ENCODE measurements around the gene PCSK4.
"Not testable (repeated sequence)": the region's sequence is repeated elsewhere in the genome, so short reads cannot be mapped to it uniquely, and the experiment has no call there.

Gene PCSK4

DNA sequence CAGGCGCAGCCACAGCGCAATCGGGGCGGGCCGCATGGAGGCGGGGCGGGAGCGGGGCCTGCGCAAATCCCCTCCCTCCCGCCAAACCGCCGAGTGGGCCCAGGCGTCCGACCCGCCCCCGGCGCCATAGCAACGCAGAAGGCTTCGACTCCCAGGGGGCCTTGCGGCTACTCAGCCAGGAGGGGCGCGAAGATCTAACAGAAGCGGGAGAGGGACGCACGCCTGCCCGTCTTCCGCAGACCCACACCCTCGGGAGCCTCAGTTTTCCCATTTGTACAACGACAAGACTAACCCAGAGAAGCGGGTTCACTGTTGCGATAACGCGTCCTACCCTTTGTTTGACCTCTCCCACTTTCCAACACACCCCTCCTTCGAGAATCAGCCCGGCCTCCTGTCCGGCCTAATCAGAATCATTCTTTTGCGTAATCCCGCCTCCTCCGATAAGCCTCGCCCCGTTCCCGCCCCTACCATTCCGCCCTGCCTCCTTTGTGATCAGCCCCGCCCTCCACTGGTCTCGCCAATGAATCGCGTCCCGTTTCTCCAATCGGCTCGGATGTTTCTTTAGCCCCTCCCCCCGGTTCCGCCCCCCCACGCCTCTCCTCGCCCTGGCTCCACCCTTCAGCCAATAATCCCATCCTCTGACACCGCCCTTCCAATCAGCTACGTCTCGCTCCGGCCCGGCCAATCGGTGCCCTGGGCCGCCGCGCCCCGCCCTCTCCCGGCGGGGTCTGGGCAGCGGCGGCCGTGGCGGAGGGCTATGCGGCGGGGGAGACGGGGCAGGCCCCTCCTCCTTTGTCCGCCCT, at the start of gene PCSK4:
Gene PCSK4 (minus strand): TSS at position 40 of the 803 bp plus-strand sequence. CDS start 4 bp downstream, at position 36.
- DNase-seq = peak; percentile 92

DNA sequence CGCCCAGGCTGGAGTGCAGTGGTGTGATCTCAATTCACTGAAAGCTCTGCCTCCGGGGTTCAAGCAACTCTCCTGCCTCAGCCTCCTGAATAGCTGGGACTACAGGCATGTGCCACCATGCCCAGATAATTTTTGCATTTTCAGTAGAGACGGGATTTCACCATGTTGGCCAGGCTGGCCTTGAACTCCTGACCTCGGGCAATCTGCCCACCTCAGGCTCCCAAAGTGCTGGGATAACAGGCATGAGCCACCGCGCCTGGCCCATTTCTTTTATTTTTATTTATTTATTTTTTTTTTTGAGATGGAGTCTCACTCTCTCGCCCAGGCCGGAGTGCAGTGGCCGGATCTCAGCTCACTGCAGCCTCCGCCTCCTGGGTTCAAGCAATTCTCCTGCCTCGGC, 49.6 kb upstream of the PCSK4 start:
- DNase-seq = not testable (repeated sequence)

GRCh38 chr19:1538978-1539377, 48.8 kb upstream of the PCSK4 start:
- no peak for DNase-seq

- DNase-seq = not testable (repeated sequence)
These were observed 45.5 kb upstream of the PCSK4 start for GRCh38 chr19:1535699-1536098.

DNA sequence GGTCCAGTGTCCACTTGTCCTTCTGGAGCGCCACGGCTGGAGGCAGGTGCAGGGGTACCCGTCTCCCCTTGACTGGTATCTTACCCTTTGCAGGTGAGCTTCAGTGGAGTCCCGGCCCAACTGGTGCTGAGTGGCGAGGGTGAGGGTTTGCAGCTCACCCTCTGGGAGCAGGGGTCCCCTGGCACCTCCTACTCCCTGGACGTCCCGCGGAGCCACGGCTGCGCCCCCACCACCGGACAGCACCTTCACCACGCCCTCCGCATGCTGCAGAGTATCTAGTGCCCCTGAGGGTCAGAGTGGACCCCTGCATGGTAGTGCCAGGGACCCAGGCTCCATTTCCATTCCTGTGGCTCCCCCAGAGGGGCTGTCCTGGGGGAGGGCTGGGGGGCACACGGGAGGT, 44.8 kb upstream of the PCSK4 start:
- DNase-seq = no peak

GRCh38 chr19:1533510-1534150, 43.5 kb upstream of the PCSK4 start:
- DNase-seq = no peak

- no peak for DNase-seq
These were observed 41.9 kb upstream of the PCSK4 start for GRCh38 chr19:1532003-1532402.

DNA sequence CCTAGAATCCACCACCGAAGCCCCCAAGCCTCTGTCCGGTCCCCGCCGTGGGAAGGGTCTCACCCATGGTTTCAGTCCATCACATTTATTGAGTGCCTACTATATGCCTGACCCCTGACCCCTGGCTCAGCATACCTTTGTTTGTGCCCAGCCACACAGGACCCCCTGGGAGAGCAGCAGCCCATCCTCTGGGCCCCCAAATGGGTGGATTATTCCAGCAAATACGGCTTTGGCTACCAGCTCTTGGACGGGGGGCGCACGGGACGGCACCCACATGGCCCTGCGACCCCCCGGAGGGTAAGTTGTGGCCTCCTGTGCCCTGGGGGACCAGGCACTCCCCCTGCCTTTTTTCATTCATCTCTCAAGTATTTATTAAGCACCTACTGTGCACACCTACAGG, 41.4 kb upstream of the PCSK4 start:
- no peak for DNase-seq

GRCh38 chr19:1530856-1531255, 40.7 kb upstream of the PCSK4 start:
- not testable (repeated sequence) for DNase-seq

DNA sequence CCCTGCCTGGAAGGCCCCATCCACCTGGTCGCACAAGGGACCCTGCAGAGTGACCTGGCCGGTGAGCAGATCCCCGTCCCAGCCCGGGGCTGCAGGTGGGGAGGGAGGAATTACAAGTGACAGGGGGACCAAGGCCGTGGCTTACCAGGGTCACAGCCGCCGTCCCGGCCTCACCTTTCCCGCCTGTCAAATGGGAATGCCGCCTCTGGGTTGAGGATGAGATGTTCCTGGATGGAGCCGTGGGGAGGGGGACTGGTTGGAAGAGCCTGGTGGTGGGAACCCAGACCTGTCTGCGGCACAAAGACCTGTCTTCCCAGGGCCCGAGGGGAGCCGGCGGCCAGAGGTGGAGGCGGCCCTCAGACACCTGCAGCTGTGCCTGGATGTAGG, 39.3 kb upstream of the PCSK4 start:
- no peak for DNase-seq

DNA sequence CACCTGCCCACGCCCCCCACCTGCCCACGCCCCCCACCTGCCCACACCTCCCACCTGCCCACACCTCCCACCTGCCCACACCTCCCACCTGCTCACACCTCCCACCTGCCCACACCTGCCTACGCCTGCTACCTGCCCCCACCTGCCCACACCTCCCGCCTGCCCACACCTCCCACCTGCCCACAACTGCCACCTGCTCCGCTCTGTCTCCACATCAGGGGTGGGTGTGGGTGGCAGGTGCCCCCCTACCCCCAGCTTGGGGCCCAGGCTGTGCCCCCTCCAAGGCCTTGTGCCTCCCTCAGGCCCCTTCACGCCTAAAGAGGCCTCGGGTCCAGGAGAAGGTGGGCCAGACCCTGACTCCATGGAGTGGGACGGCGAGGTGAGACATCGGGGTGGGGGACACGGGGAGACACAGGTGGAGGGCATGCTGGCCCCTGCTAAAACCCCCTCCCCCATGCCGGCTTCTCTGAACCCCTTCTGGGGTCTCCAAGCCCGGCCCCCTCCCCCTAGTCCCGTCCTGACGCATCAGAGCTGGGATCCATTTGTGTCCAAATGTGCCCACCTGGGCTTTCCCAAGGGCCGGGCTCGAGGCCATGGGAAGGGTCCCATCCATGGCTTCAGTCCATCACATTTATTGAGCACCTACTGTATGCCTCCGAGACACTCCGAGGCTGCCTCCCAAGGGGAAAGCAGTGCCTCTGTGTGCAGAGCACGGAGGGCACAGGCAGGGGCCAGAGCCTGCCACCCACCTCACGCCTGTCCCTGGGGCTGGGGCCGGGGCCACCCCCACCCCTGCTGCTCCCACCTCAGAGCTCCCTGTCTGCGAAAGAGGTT, 38.7 kb upstream of the PCSK4 start:
- DNase-seq = no peak

DNA sequence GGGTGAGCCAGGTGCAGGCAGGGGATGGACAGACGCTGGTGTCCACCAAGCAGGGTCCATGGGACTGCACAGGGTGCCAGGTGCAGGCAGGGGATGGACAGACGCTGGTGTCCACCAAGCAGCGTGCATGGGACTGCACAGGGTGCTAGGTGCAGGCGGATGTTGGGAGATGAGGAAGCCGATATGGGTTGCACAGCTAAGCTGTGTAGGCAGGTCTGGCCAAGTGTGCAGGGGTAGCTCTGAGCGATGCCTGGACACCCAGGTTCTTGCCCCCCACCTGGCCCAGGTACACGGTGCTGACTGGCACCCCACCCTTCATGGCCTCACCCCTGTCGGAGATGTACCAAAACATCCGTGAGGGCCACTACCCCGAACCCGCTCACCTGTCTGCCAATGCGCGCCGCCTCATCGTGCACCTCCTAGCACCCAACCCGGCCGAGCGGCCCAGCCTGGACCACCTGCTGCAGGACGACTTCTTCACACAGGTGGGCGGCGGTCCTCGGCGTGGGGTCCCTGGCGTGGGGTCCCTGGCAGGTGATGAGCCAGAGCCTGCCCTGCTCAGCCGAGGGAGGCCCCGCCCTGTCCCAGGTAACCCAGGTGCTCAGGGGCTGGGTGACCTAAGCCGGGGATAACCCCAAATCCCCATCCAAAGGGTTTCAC, 37.6 kb upstream of the PCSK4 start:
- no peak for DNase-seq

DNA sequence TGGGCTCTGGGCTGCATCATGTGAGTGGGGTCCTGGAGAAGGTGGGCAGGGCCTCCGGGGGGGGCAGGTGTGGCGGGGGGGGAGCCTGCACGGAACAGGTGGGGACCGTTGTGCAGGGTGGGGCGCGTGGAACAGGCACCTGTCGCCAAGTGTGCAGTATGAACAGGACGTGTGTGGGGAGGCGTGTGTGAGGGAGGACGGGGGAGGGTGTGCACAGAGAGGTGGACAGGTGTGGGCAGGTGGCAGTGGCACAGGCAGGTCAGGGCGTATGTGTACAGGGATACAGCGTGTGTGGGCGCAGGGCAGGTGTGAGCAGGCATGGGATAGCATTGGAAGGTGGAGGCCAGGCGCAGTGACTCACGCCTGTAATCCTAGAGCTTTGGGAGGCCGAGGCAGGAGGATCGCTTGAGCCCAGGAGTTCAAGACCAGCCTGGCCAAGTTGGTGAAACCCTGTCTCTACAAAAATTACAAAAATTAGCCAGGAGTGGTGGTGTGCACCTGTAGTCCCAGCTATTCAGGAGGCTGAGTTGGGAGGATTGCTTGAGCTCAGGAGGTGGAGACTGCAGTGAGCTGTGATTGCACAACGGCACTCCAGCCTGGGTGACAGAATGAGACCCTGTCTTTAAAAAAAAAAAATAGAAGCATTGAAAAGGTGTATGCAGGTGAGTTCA, 37.0 kb upstream of the PCSK4 start:
- DNase-seq = no peak

DNA sequence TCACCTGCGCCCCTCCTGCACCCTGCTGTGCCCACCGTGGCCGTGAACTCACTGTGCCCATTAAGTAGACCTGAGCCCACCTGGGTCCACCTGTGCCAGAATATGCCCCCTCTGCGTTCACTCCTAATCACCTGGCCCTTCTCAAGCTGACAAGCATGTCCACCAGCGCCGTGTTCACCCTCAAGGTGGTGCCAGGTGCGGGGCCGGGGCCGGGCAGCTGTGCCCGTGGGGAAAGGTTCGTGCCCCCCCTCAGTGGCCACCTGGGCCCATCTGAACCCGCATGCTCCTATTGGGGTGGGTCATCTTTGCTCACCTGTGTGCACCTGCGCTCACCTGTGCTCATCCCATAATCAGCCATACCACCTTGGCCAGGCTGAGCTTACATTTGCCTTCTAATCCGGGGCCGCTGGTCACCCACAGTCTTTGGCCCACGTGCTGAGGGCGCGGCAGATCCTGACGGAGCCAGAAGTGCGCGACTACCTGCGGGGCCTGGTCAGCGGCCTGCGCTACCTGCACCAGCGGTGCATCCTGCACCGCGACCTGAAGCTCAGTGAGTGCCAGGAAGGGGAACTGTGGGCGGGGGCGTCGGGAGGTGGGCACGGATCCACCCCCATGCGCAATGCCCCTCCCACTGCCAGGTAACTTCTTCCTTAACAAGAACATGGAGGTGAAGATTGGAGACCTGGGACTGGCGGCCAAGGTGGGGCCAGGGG, 36.1 kb upstream of the PCSK4 start:
- DNase-seq = no peak

- DNase-seq = no peak
These were observed 35.2 kb upstream of the PCSK4 start for GRCh38 chr19:1525343-1525742.

- DNase-seq = no peak
These were observed 34.8 kb upstream of the PCSK4 start for GRCh38 chr19:1524972-1525325.

DNA sequence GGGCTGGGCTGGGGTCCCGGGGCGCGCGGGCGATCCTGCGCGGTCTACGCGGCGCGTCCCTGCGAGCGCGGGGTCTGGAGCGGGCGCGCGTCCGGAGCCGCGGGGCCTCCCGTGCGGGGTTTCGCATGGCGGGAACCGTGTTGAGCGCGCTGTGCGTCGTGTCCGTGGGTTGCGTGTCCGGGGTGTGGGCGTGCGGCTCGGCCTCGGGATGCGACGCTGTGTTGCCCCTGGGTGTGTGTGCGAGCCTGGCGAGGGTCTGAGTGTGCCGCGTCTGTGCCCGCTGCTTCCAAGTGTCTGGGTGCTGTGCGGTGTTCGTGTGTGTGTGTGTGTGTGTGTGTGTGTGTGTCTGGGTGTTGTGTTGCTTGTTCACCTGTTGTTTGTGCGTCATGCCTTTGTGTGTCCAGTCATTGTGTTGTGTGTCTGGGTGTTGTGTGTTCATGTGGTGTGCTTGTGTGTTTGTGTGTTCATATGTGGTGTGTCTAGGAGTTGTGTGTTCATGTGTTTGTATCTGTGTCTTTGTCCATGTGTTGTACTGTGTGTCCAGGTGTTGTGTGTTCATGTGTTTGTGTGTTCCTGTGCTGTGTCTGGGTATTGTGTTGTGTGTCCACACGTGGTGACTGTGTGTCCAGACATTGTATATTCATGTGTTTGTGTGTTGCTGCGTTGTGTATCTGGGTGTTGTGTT, 34.3 kb upstream of the PCSK4 start:
- no peak for DNase-seq

GRCh38 chr19:1523412-1524286, 33.5 kb upstream of the PCSK4 start, which contains the start of gene PLK5:
PLK5 (plus strand) TSS chr19:1524077; CDS start chr19:1526997, 2,920 bp downstream.
- no peak for DNase-seq

GRCh38 chr19:1522838-1523237, 32.7 kb upstream of the PCSK4 start:
- DNase-seq = no peak

- no peak for DNase-seq
These were observed 31.9 kb upstream of the PCSK4 start for GRCh38 chr19:1522061-1522460.

All from NCI-H748 treated with DMSO at 0.1 percent for 48 hours (cell line).